ENCODE results near the gene INO80C.

Gene INO80C

DNA sequence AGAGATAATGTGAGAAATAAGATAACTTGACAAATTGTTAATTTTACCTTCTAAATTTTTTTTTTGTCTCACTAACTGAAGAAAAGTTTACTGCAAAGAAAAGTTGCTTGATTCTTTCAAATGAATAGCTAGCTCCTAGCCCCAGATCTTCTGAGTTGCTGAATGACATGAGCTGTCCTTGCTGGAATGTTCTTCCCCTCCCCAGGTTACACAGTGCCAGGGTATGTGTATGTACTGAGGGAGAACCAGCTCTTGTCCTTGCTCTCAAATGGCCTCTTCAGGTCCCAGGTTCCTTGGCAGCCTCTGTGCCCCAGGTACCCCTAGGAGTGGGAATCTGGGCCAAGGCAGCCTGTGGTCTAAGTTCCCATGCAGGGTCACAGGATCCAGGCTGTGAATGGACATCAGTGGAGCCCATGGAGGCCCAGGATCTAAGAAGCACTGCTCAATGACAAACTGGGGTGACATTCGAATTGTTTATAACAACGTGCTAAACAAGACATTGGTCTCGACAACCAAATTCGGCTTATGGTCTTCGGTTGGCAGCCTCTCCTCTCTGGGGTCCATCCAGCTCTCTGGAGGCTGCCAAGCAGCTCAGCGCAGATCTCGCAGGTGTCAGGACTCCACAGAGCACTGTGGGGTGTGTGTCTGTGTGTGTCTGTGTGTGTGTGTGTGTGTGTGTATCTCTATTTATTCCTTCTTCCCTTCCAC, 17.1 kb upstream of the INO80C start:
- CTCF ChIA-PET: interaction anchor here (0.6 kb wide), 1 partner anchor 120 kb away, joined by 3 read pairs; no protein-coding TSS in a partner anchor
- POLR2A ChIA-PET: interaction anchor here (2.7 kb wide), 1 partner anchor 18 kb away, joined by 19 read pairs; the partner anchor contains the start of gene INO80C

DNA sequence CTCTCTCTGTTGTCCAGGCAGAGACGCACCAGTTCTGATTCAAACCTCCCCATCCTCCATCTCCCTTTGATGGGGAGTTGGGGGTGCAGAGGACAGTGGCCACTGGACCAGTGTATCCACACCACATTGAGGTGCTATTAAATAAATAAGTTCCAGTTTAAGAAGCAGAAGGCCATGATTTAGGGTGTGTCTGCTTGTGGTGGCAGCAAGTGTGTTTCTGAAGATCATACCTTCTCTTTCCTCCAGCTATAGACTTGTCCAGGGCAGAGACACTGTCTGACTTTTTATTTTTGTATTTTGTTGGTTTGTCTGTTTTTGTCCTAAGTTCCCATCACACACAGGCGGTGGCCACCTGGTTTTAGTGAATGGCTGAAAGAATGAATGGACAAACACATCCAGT, 16.5 kb upstream of the INO80C start:
- POLR2A ChIA-PET: interaction anchor here (2.7 kb wide), 1 partner anchor 17 kb away, joined by 19 read pairs; the partner anchor contains the start of gene INO80C
- CTCF ChIA-PET: interaction anchor here (0.6 kb wide), 1 partner anchor 121 kb away, joined by 3 read pairs; no protein-coding TSS in a partner anchor
- TF ChIP-seq BHLHE40 (IDR thresholded peaks at IDR 0.05; ENCODE audit: borderline replicate concordance) (no peak), HDGF (IDR thresholded peaks at IDR 0.05; ENCODE audit: borderline replicate concordance) (no peak), L3MBTL2 (conservative IDR thresholded peaks at IDR 0.05) (no peak), ZNF384 (IDR thresholded peaks at IDR 0.05) (no peak), FOXM1 (IDR thresholded peaks at IDR 0.05; ENCODE audit: borderline replicate concordance) (no peak), ARNT (IDR thresholded peaks at IDR 0.05) (no peak), LEF1 (IDR thresholded peaks at IDR 0.05; ENCODE audit: borderline replicate concordance) (no peak)
- no peak for DNase-seq (ENCODE audit: extremely low spot score)

More for the DNA sequence above, 17.1 kb upstream of the INO80C start:
- no peak for DNase-seq (ENCODE audit: extremely low spot score)
- TF ChIP-seq SUZ12 (IDR thresholded peaks at IDR 0.05): no peak
- TF ChIP-seq ARNT (IDR thresholded peaks at IDR 0.05): no peak
- no peak for TF ChIP-seq FOXM1 (IDR thresholded peaks at IDR 0.05; ENCODE audit: borderline replicate concordance)
- TF ChIP-seq ZNF384 (IDR thresholded peaks at IDR 0.05): no peak
- no peak for TF ChIP-seq FOXA1 (IDR thresholded peaks at IDR 0.05)
- no peak for TF ChIP-seq HDGF (IDR thresholded peaks at IDR 0.05; ENCODE audit: borderline replicate concordance)
- no peak for TF ChIP-seq L3MBTL2 (conservative IDR thresholded peaks at IDR 0.05)
- TF ChIP-seq, protein P1, sequence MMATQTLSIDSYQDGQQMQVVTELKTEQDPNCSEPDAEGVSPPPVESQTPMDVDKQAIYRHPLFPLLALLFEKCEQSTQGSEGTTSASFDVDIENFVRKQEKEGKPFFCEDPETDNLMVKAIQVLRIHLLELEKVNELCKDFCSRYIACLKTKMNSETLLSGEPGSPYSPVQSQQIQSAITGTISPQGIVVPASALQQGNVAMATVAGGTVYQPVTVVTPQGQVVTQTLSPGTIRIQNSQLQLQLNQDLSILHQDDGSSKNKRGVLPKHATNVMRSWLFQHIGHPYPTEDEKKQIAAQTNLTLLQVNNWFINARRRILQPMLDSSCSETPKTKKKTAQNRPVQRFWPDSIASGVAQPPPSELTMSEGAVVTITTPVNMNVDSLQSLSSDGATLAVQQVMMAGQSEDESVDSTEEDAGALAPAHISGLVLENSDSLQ (IDR thresholded peaks at IDR 0.05): no peak
- TF ChIP-seq BHLHE40 (IDR thresholded peaks at IDR 0.05; ENCODE audit: borderline replicate concordance): no peak
- no peak for TF ChIP-seq FOXK2 (IDR thresholded peaks at IDR 0.05)
- no peak for TF ChIP-seq NFRKB (IDR thresholded peaks at IDR 0.05)
- TF ChIP-seq TARDBP (IDR thresholded peaks at IDR 0.05): no peak
- no peak for TF ChIP-seq CTBP1 (IDR thresholded peaks at IDR 0.05; ENCODE audit: borderline replicate concordance)
- TF ChIP-seq LEF1 (IDR thresholded peaks at IDR 0.05; ENCODE audit: borderline replicate concordance): no peak
- TF ChIP-seq SP1 (IDR thresholded peaks at IDR 0.05): no peak

DNA sequence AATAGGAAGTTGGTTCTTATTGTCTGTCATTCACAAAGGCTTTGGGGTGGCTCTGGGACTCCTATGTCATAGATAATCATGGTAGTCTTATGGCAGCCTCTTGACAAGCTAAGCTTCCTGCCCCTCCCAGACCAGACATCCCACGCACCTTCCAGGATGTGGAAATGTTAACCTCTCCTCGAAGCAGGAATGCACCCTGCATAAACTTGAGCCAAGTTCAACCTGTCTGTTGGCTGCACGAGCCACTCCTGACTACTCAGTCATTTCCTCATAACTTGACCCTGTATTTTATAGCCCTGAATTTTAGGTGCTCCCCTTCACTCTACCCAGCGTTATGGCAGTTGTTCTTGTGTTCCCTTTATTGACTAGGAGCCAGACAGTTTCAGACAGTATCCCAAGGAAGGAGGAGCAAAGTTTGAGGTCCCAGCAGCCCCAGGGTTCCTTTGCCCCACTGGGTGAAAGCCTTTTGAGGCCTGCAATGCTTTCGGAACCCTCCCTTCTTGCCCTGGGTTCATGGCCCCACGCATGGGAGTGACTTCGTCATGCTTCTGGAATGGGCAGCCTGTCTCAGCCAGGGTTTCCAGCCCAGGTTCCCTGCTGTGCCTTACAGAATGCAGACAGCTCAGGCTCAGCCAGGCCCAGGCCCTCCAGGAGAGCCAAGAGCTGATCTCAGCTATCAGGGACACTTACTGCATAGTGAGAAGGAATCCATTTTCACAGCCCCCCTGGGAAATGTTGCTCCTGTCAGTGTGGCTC, 15.6 kb upstream of the INO80C start:
- POLR2A ChIA-PET: interaction anchor here (0.8 to 2.7 kb wide), 2 partner anchors 16 to 19 kb away, joined by 3 to 19 read pairs; partner anchors contain the start of gene INO80C

GRCh38 chr18:35512761-35513160, 15.0 kb upstream of the INO80C start:
- TF ChIP-seq L3MBTL2 (conservative IDR thresholded peaks at IDR 0.05) (no peak), LEF1 (IDR thresholded peaks at IDR 0.05; ENCODE audit: borderline replicate concordance) (no peak), SUZ12 (IDR thresholded peaks at IDR 0.05) (no peak), ARNT (IDR thresholded peaks at IDR 0.05) (no peak), FOXK2 (IDR thresholded peaks at IDR 0.05) (no peak), CTBP1 (IDR thresholded peaks at IDR 0.05; ENCODE audit: borderline replicate concordance) (no peak), ZNF384 (IDR thresholded peaks at IDR 0.05) (no peak), FOXA1 (IDR thresholded peaks at IDR 0.05) (no peak), NFRKB (IDR thresholded peaks at IDR 0.05) (no peak), ELF4 (IDR thresholded peaks at IDR 0.05) (no peak), TARDBP (IDR thresholded peaks at IDR 0.05) (no peak), FOXM1 (IDR thresholded peaks at IDR 0.05; ENCODE audit: borderline replicate concordance) (no peak), SP1 (IDR thresholded peaks at IDR 0.05) (no peak), BHLHE40 (IDR thresholded peaks at IDR 0.05; ENCODE audit: borderline replicate concordance) (no peak), HDGF (IDR thresholded peaks at IDR 0.05; ENCODE audit: borderline replicate concordance) (no peak)
- TF ChIP-seq, protein P1 (IDR thresholded peaks at IDR 0.05): no peak
- CTCF ChIA-PET: no interaction called here
- no peak for DNase-seq (ENCODE audit: extremely low spot score)
- POLR2A ChIA-PET: no interaction called here

More for the DNA sequence above, 15.6 kb upstream of the INO80C start:
- CTCF ChIA-PET: no interaction called here
- peak; percentile 56 for DNase-seq (ENCODE audit: extremely low spot score)
- TF ChIP-seq NFRKB (IDR thresholded peaks at IDR 0.05): no peak
- TF ChIP-seq L3MBTL2 (conservative IDR thresholded peaks at IDR 0.05): peak; percentile 35

DNA sequence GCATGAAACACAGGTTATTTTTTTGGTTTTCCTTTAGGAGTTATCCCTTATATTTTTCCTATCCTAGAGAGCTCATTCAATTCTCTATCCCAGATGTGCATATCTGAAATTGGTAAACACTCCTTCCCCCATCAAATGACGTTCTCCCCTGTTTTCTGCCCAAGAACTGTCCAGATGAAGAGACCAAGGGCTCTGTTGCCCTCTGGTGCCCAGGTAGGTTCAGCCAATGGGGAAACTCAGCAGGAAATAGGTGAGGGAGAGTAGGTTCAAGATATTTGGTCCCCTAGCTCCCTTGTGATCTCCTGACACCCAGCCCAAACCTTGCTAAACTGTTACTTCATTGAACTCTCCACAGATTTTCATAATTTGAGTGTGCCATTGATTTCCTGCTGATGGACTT, 14.1 kb upstream of the INO80C start:
- no peak for DNase-seq (ENCODE audit: extremely low spot score)
- TF ChIP-seq L3MBTL2 (conservative IDR thresholded peaks at IDR 0.05) (no peak), ZNF384 (IDR thresholded peaks at IDR 0.05) (no peak), FOXM1 (IDR thresholded peaks at IDR 0.05; ENCODE audit: borderline replicate concordance) (no peak), TARDBP (IDR thresholded peaks at IDR 0.05) (no peak), NFRKB (IDR thresholded peaks at IDR 0.05) (no peak), ARNT (IDR thresholded peaks at IDR 0.05) (no peak), BHLHE40 (IDR thresholded peaks at IDR 0.05; ENCODE audit: borderline replicate concordance) (no peak)
- POLR2A ChIA-PET: interaction anchor here (0.8 to 1.1 kb wide), 2 partner anchors 12 to 14 kb away, joined by 3 to 4 read pairs; partner anchors contain the start of gene INO80C
- CTCF ChIA-PET: no interaction called here

GRCh38 chr18:35511428-35511827, 13.7 kb upstream of the INO80C start:
- no peak for TF ChIP-seq ZNF384 (IDR thresholded peaks at IDR 0.05)
- TF ChIP-seq FOXK2 (IDR thresholded peaks at IDR 0.05): no peak
- TF ChIP-seq LEF1 (IDR thresholded peaks at IDR 0.05; ENCODE audit: borderline replicate concordance): no peak
- ChIA-PET CTCF (interaction anchor here (0.6 to 1.3 kb wide), 2 partner anchors 9 to 72 kb away, joined by 3 read pairs; no protein-coding TSS in a partner anchor), POLR2A (interaction anchor here (1.1 kb wide), 1 partner anchor 14 kb away, joined by 4 read pairs; the partner anchor contains the start of gene INO80C)
- no peak for DNase-seq (ENCODE audit: extremely low spot score)
